MM.1S (cell line): Measurements from ENCODE around the gene GPC3.

ENCODE experiments used
- DNase-seq: peaks from one replicate; pipeline ENCODE4 v3.0.0-alpha.2; 2015
- H2AFZ ChIP-seq: fragments of 300-600 bp; sonication (generic); 2 replicates; pipeline ENCODE4 v1.6.0; 2016; ENCODE audit warnings: antibody characterized with exemption, low read length
- H3F3A ChIP-seq: fragments of 300-600 bp; sonication (generic); 2 replicates; pipeline ENCODE4 v1.6.1; 2016; ENCODE audit warnings: mild to moderate bottlenecking, antibody characterized with exemption, low read length, moderate library complexity, mixed read lengths; ENCODE audit not compliant: insufficient read depth
- H3K27ac ChIP-seq: fragments of 300-600 bp; sonication (generic); 2 replicates; pipeline ENCODE4 v1.5.1; 2016; ENCODE audit warnings: mild to moderate bottlenecking, low read length
- H3K27me3 ChIP-seq: fragments of 300-600 bp; sonication (generic); replicated peaks from 2 replicates; pipeline ENCODE4 v1.6.0; 2016; ENCODE audit warnings: low read length; ENCODE audit not compliant: insufficient read depth
- H3K36me3 ChIP-seq: fragments of 300-600 bp; sonication (generic); replicated peaks from 2 replicates; pipeline ENCODE4 v1.6.1; 2016; ENCODE audit warnings: mild to moderate bottlenecking, low read length, mixed read lengths; ENCODE audit not compliant: insufficient read depth
- H3K4me1 ChIP-seq: fragments of 300-600 bp; sonication (generic); 2 replicates; pipeline ENCODE4 v1.6.1; 2016; ENCODE audit warnings: low read length, mixed read lengths
- H3K4me2 ChIP-seq: fragments of 300-600 bp; sonication (generic); 2 replicates; pipeline ENCODE4 v1.6.0; 2016; ENCODE audit warnings: low read depth, low read length
- H3K4me3 ChIP-seq: fragments of 300-600 bp; sonication (generic); 2 replicates; pipeline ENCODE4 v1.5.1; 2016; ENCODE audit warnings: low read length, mixed read lengths
- H3K79me2 ChIP-seq: fragments of 300-600 bp; sonication (generic); 2 replicates; pipeline ENCODE4 v1.6.1; 2016; ENCODE audit warnings: mixed run types, low read length, mixed read lengths
- H3K9ac ChIP-seq: fragments of 300-600 bp; sonication (generic); 2 replicates; pipeline ENCODE4 v1.6.1; 2016; ENCODE audit warnings: low read length, mixed read lengths
- H3K9me2 ChIP-seq: fragments of 300-600 bp; sonication (generic); replicated peaks from 2 replicates; pipeline ENCODE4 v1.6.1; 2016; ENCODE audit warnings: mild to moderate bottlenecking, low read length, mixed read lengths; ENCODE audit not compliant: insufficient read depth
- H3K9me3 ChIP-seq: fragments of 300-600 bp; sonication (generic); replicated peaks from 2 replicates; pipeline ENCODE4 v1.6.1; 2016; ENCODE audit warnings: mild to moderate bottlenecking, low read length, mixed read lengths; ENCODE audit not compliant: insufficient read depth
- H4K20me1 ChIP-seq: fragments of 300-600 bp; sonication (generic); 2 replicates; pipeline ENCODE4 v1.6.1; 2016; ENCODE audit warnings: mild to moderate bottlenecking, low read length, moderate library complexity, mixed read lengths; ENCODE audit not compliant: insufficient read depth
- CTCF ChIP-seq: fragments of 300-600 bp; sonication (generic); IDR thresholded peaks from 2 replicates; pipeline ENCODE4 v1.5.1; 2016; ENCODE audit warnings: antibody characterized with exemption, low read length, mixed read lengths
- EZH2 ChIP-seq: fragments of 300-600 bp; sonication (generic); optimal IDR thresholded peaks from 2 replicates; pipeline ENCODE3; 2017; ENCODE audit warnings: low read depth, mild to moderate bottlenecking, antibody characterized with exemption, low read length, mixed read lengths
- EZH2phosphoT487 ChIP-seq: fragments of 300-600 bp; sonication (generic); IDR thresholded peaks from 2 replicates; pipeline ENCODE4 v1.6.1; 2018; ENCODE audit warnings: antibody characterized with exemption, low read length

Gene GPC3

DNA sequence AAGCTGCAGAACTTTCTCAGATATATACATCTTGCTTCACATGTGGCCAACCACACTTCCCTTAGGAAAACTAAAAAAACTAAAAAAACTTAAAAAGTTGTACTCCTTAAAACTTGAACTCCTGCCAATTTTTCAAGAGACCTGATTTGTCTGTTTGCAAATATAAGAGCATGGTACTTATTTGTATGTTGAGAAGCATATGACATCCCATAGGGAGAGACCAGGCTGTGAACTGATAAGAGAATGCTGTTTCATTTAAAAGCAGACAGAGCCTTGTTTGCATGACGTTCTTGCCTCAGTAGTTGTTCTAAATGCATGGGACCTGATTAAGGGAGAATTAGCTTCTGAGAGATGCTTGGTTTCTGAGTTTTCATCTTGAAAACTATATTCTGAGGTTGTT, 169.9 kb downstream of the GPC3 start:
- Histone ChIP-seq H3K4me2 (no peak overlapping the region), H3K9me3 (no peaks in the 10 kb centered on the region), H3K36me3 (no peaks in the 10 kb centered on the region), H3K4me3 (no peak overlapping the region), H3K27me3 (no peaks in the 10 kb centered on the region), H3K4me1 (no peaks in the 10 kb centered on the region), H3K27ac (no peak overlapping the region), H3F3A (no peaks in the 10 kb centered on the region), H3K9me2 (no peaks in the 10 kb centered on the region), H3K79me2 (no peaks in the 10 kb centered on the region), H2AFZ (no peak overlapping the region), H3K9ac (no peak overlapping the region), H4K20me1 (no peaks in the 10 kb centered on the region)
- no peak for TF ChIP-seq CTCF
- no peak for TF ChIP-seq EZH2
- TF ChIP-seq EZH2phosphoT487: no peak
- no peak for DNase-seq

DNA sequence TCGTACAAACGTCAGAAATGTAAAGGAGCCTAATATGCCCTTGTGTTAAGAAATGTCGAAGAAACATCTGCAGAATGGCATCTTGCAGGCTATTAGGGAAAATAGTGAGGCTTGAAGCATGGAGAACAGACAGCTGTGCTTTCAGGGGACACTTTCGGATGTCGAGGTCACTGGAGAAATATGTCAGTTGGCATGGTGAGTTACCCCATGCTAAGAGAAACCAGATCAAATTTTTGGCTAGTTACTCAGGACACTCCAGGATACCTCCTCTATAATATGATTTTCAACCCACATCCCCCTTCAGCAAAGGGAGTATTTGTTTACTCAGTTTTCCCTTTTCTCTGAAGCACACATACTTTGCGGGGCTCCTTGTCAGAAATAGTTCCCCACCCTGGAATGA, 171.4 kb downstream of the GPC3 start:
- H2AFZ ChIP-seq: no peak overlapping the region
- no peak for TF ChIP-seq EZH2phosphoT487
- no peak for TF ChIP-seq EZH2
- no peak for TF ChIP-seq CTCF
- H3K9me3 ChIP-seq: no peaks in the 10 kb centered on the region
- no peaks in the 10 kb centered on the region for H3K27me3 ChIP-seq
- H3K4me3 ChIP-seq: no peak overlapping the region
- no peaks in the 10 kb centered on the region for H3K36me3 ChIP-seq
- H4K20me1 ChIP-seq: no peaks in the 10 kb centered on the region
- DNase-seq: no peak
- H3K27ac ChIP-seq: no peak overlapping the region
- H3K9ac ChIP-seq: no peak overlapping the region
- H3K9me2 ChIP-seq: no peaks in the 10 kb centered on the region
- H3K79me2 ChIP-seq: no peaks in the 10 kb centered on the region
- H3F3A ChIP-seq: no peaks in the 10 kb centered on the region
- H3K4me2 ChIP-seq: no peak overlapping the region
- no peaks in the 10 kb centered on the region for H3K4me1 ChIP-seq

- no peak overlapping the region for H3K4me2 ChIP-seq
- no peaks in the 10 kb centered on the region for H3K79me2 ChIP-seq
- no peak overlapping the region for H2AFZ ChIP-seq
- H3F3A ChIP-seq: no peaks in the 10 kb centered on the region
- H3K4me3 ChIP-seq: no peak overlapping the region
- no peak overlapping the region for H3K27ac ChIP-seq
- TF ChIP-seq EZH2 (no peak), CTCF (no peak), EZH2phosphoT487 (no peak)
- no peaks in the 10 kb centered on the region for H3K27me3 ChIP-seq
- H3K4me1 ChIP-seq: no peaks in the 10 kb centered on the region
- no peak for DNase-seq
- no peaks in the 10 kb centered on the region for H3K9me3 ChIP-seq
- no peaks in the 10 kb centered on the region for H3K36me3 ChIP-seq
- H3K9ac ChIP-seq: no peak overlapping the region
- H4K20me1 ChIP-seq: no peaks in the 10 kb centered on the region
- no peaks in the 10 kb centered on the region for H3K9me2 ChIP-seq
Measured at GRCh38 chrX:133812402-133812801, 173.0 kb downstream of the GPC3 start.

- Histone ChIP-seq H4K20me1 (no peaks in the 10 kb centered on the region), H3K9me3 (no peaks in the 10 kb centered on the region), H3K36me3 (no peaks in the 10 kb centered on the region)
Measured at GRCh38 chrX:133810925-133811324, 174.5 kb downstream of the GPC3 start.

More at GRCh38 chrX:133810925-133811324, 174.5 kb downstream of the GPC3 start:
- H3F3A ChIP-seq: no peaks in the 10 kb centered on the region
- TF ChIP-seq EZH2phosphoT487 (no peak), EZH2 (no peak), CTCF (no peak)
- H3K79me2 ChIP-seq: no peaks in the 10 kb centered on the region
- no peak overlapping the region for H3K4me2 ChIP-seq
- no peak for DNase-seq
- no peaks in the 10 kb centered on the region for H3K27me3 ChIP-seq
- no peak overlapping the region for H3K9ac ChIP-seq
- no peak overlapping the region for H3K27ac ChIP-seq
- no peak overlapping the region for H2AFZ ChIP-seq
- H3K4me3 ChIP-seq: no peak overlapping the region
- no peaks in the 10 kb centered on the region for H3K4me1 ChIP-seq
- no peaks in the 10 kb centered on the region for H3K9me2 ChIP-seq
